ENCODE data around the gene SLC28A3.

SLC28A3 gene

GRCh38 chr9:84379740-84380139, 39.2 kb upstream of the SLC28A3 start:
- Histone ChIP-seq H3K9ac (ENCODE audit: low read depth, low read length, poor library complexity, severe bottlenecking) (no peak overlapping the region), H2AFZ (ENCODE audit: low read length) (no peak overlapping the region), H4K20me1 (ENCODE audit: insufficient read depth, low read length, poor library complexity, severe bottlenecking) (no peaks in the 10 kb centered on the region), H3K4me3 (ENCODE audit: low read length, poor library complexity, severe bottlenecking) (no peak overlapping the region), H3F3A (ENCODE audit: low read depth) (no peaks in the 10 kb centered on the region), H3K9me3 (ENCODE audit: insufficient read depth, low read depth, low read length) (no peaks in the 10 kb centered on the region), H3K4me2 (ENCODE audit: low read depth, low read length, poor library complexity, severe bottlenecking) (no peak overlapping the region), H3K4me1 (ENCODE audit: insufficient read depth, low read length, poor library complexity, severe bottlenecking) (no peaks in the 10 kb centered on the region), H3K9me2 (replicated peaks; ENCODE audit: low read depth, low read length) (no peaks in the 10 kb centered on the region), H3K79me2 (ENCODE audit: insufficient read depth, low read length) (no peaks in the 10 kb centered on the region), H3K36me3 (ENCODE audit: insufficient read depth, low read length) (no peaks in the 10 kb centered on the region), H3K27me3 (ENCODE audit: insufficient read depth, low read length, poor library complexity, severe bottlenecking) (no peaks in the 10 kb centered on the region)
- no peak for TF ChIP-seq EZH2phosphoT487 (IDR thresholded peaks at IDR 0.05; ENCODE audit: borderline replicate concordance)
- TF ChIP-seq CTCF (conservative IDR thresholded peaks at IDR 0.05; ENCODE audit: low read length): no peak

GRCh38 chr9:84375954-84376353, 35.4 kb upstream of the SLC28A3 start:
- TF ChIP-seq EZH2phosphoT487 (IDR thresholded peaks at IDR 0.05; ENCODE audit: borderline replicate concordance) (no peak), CTCF (conservative IDR thresholded peaks at IDR 0.05; ENCODE audit: low read length) (no peak)
- H3K9me2 ChIP-seq (replicated peaks; ENCODE audit: low read depth, low read length): no peaks in the 10 kb centered on the region
- no peaks in the 10 kb centered on the region for H3K79me2 ChIP-seq (ENCODE audit: insufficient read depth, low read length)
- no peaks in the 10 kb centered on the region for H3K27me3 ChIP-seq (ENCODE audit: insufficient read depth, low read length, poor library complexity, severe bottlenecking)
- H3K4me1 ChIP-seq (ENCODE audit: insufficient read depth, low read length, poor library complexity, severe bottlenecking): no peaks in the 10 kb centered on the region
- H3F3A ChIP-seq (ENCODE audit: low read depth): no peaks in the 10 kb centered on the region
- H4K20me1 ChIP-seq (ENCODE audit: insufficient read depth, low read length, poor library complexity, severe bottlenecking): no peaks in the 10 kb centered on the region
- H3K4me2 ChIP-seq (ENCODE audit: low read depth, low read length, poor library complexity, severe bottlenecking): no peak overlapping the region
- H2AFZ ChIP-seq (ENCODE audit: low read length): no peak overlapping the region
- H3K36me3 ChIP-seq (ENCODE audit: insufficient read depth, low read length): no peaks in the 10 kb centered on the region
- no peaks in the 10 kb centered on the region for H3K9me3 ChIP-seq (ENCODE audit: insufficient read depth, low read depth, low read length)
- H3K9ac ChIP-seq (ENCODE audit: low read depth, low read length, poor library complexity, severe bottlenecking): no peak overlapping the region
- H3K4me3 ChIP-seq (ENCODE audit: low read length, poor library complexity, severe bottlenecking): no peak overlapping the region

GRCh38 chr9:84374516-84374915, 34.0 kb upstream of the SLC28A3 start:
- Histone ChIP-seq H3F3A (ENCODE audit: low read depth) (no peaks in the 10 kb centered on the region), H3K4me1 (ENCODE audit: insufficient read depth, low read length, poor library complexity, severe bottlenecking) (no peaks in the 10 kb centered on the region), H2AFZ (ENCODE audit: low read length) (no peak overlapping the region), H4K20me1 (ENCODE audit: insufficient read depth, low read length, poor library complexity, severe bottlenecking) (no peaks in the 10 kb centered on the region), H3K36me3 (ENCODE audit: insufficient read depth, low read length) (no peaks in the 10 kb centered on the region), H3K4me2 (ENCODE audit: low read depth, low read length, poor library complexity, severe bottlenecking) (no peak overlapping the region), H3K9me2 (replicated peaks; ENCODE audit: low read depth, low read length) (no peaks in the 10 kb centered on the region), H3K9me3 (ENCODE audit: insufficient read depth, low read depth, low read length) (no peaks in the 10 kb centered on the region), H3K4me3 (ENCODE audit: low read length, poor library complexity, severe bottlenecking) (no peak overlapping the region), H3K79me2 (ENCODE audit: insufficient read depth, low read length) (no peaks in the 10 kb centered on the region), H3K27me3 (ENCODE audit: insufficient read depth, low read length, poor library complexity, severe bottlenecking) (no peaks in the 10 kb centered on the region), H3K9ac (ENCODE audit: low read depth, low read length, poor library complexity, severe bottlenecking) (no peak overlapping the region)
- no peak for TF ChIP-seq EZH2phosphoT487 (IDR thresholded peaks at IDR 0.05; ENCODE audit: borderline replicate concordance)
- no peak for TF ChIP-seq CTCF (conservative IDR thresholded peaks at IDR 0.05; ENCODE audit: low read length)
